Astrocyte (in vitro differentiated cells and primary cell): ENCODE data around the gene FGD2. TPM values are rescaled to one million over a fixed set of nuclear protein-coding genes. Genes with fewer than 3 reads are reported as not detected.
A peak's percentile ranks its signal among the peaks of the same experiment; 100 is the strongest.

Source experiments
- DNase-seq: peaks from one replicate; pipeline ENCODE4 v3.0.0-alpha.2; 2010; ENCODE audit warnings: low read depth
- FAIRE-seq: peaks from 2 replicates; lab custom pipeline; 2011; peaks lifted over from hg19 to GRCh38; lab: Jason Lieb, UNC
- H2AFZ ChIP-seq: 2 replicates; pipeline ENCODE4 v1.6.0; 2012; ENCODE audit warnings: low read depth, low read length, inconsistent platforms
- H3K27ac ChIP-seq: 2 replicates; pipeline ENCODE4 v1.5.1; 2011; ENCODE audit warnings: low read depth, low read length, inconsistent platforms
- H3K27me3 ChIP-seq: 2 replicates; pipeline ENCODE4 v1.6.0; 2011; ENCODE audit warnings: low read length, inconsistent platforms; ENCODE audit not compliant: insufficient read depth
- H3K36me3 ChIP-seq: 2 replicates; pipeline ENCODE4 v1.5.1; 2011; ENCODE audit warnings: low read length, inconsistent platforms; ENCODE audit not compliant: insufficient read depth
- H3K4me1 ChIP-seq: 2 replicates; pipeline ENCODE4 v1.5.1; 2011; ENCODE audit warnings: low read length, inconsistent platforms; ENCODE audit not compliant: insufficient read depth
- H3K4me2 ChIP-seq: 2 replicates; pipeline ENCODE4 v1.6.0; 2012; ENCODE audit warnings: low read length, inconsistent platforms
- H3K4me3 ChIP-seq: 2 replicates; pipeline ENCODE4 v1.5.1; 2011; ENCODE audit warnings: low read depth, mild to moderate bottlenecking, low read length, inconsistent platforms; ENCODE audit not compliant: insufficient read depth
- H3K79me2 ChIP-seq: 2 replicates; pipeline ENCODE4 v1.6.0; 2012; ENCODE audit warnings: mild to moderate bottlenecking, low read length, inconsistent platforms; ENCODE audit not compliant: insufficient read depth
- H3K9ac ChIP-seq: 2 replicates; pipeline ENCODE4 v1.6.0; 2012; ENCODE audit warnings: mild to moderate bottlenecking, low read length, inconsistent platforms
- H3K9me3 ChIP-seq: 2 replicates; pipeline ENCODE4 v1.5.1; 2012; ENCODE audit warnings: low read depth, mild to moderate bottlenecking, low read length, inconsistent platforms; ENCODE audit not compliant: insufficient read depth
- H4K20me1 ChIP-seq: 2 replicates; pipeline ENCODE4 v1.6.0; 2012; ENCODE audit warnings: low read length, inconsistent platforms; ENCODE audit not compliant: insufficient read depth
- H3K27ac Mint-ChIP-seq: one replicate; pipeline ENCODE4 v1.8.0; 2021; ENCODE audit warnings: mild to moderate bottlenecking, mixed read lengths; ENCODE audit not compliant: unreplicated experiment
- H3K27me3 Mint-ChIP-seq: one replicate; pipeline ENCODE4 v1.8.0; 2021; ENCODE audit warnings: low read depth, mixed read lengths; ENCODE audit not compliant: unreplicated experiment
- H3K36me3 Mint-ChIP-seq: one replicate; pipeline ENCODE4 v1.8.0; 2021; ENCODE audit warnings: low read depth, mixed read lengths; ENCODE audit not compliant: unreplicated experiment
- H3K4me1 Mint-ChIP-seq: one replicate; pipeline ENCODE4 v1.8.0; 2021; ENCODE audit warnings: low read depth, mixed read lengths; ENCODE audit not compliant: unreplicated experiment
- H3K4me3 Mint-ChIP-seq: one replicate; pipeline ENCODE4 v1.8.0; 2021; ENCODE audit warnings: mild to moderate bottlenecking, moderate library complexity, mixed read lengths; ENCODE audit not compliant: unreplicated experiment
- H3K9me3 Mint-ChIP-seq: one replicate; pipeline ENCODE4 v1.8.0; 2021; ENCODE audit warnings: mild to moderate bottlenecking, mixed read lengths; ENCODE audit not compliant: unreplicated experiment
- CTCF ChIP-seq: IDR thresholded peaks from 2 replicates; pipeline ENCODE4 v1.5.1; 2011; ENCODE audit warnings: low read depth, mild to moderate bottlenecking, inconsistent platforms, low read length, moderate library complexity; ENCODE audit not compliant: insufficient read depth
- EZH2 ChIP-seq: IDR thresholded peaks from 2 replicates; pipeline ENCODE4 v1.6.1; 2012; ENCODE audit warnings: mild to moderate bottlenecking, low read length, inconsistent platforms; ENCODE audit not compliant: insufficient read depth
- total RNA-seq: library from RNA; stranded (reverse); gene quantifications from 2 replicates; pipeline ENCODE4 v1.2.1, GENCODE V29; 2021

The FGD2 gene
- total RNA-seq, 1 donor from 2014 or later = not detected

- Histone ChIP-seq H3K79me2 (peaks cover 69% of the 10 kb centered on the region), H3K36me3 (peaks cover 53% of the 10 kb centered on the region), H4K20me1 (peaks cover 96% of the 10 kb centered on the region), H3K27me3 (no peaks in the 10 kb centered on the region), H3K9me3 (no peaks in the 10 kb centered on the region), H3K4me3 (no peak overlapping the region), H3K4me2 (no peak overlapping the region), H2AFZ (no peak overlapping the region), H3K4me1 (peaks cover 7% of the 10 kb centered on the region), H3K9ac (peak overlapping the region; percentile 12), H3K27ac (no peak overlapping the region)
- FAIRE-seq (no peak), DNase-seq (no peak)
- no peaks in the 10 kb centered on the region for H3K27me3 Mint-ChIP-seq
- peak overlapping the region; percentile 58 for H3K4me3 Mint-ChIP-seq
- H3K36me3 Mint-ChIP-seq = peaks cover 13% of the 10 kb centered on the region
- H3K27ac Mint-ChIP-seq = no peak overlapping the region
- H3K9me3 Mint-ChIP-seq = no peaks in the 10 kb centered on the region
- TF ChIP-seq CTCF (no peak), EZH2 (no peak)
- peaks cover 27% of the 10 kb centered on the region for H3K4me1 Mint-ChIP-seq
Observed at GRCh38 chr6:36978421-36979346, 26.8 kb upstream of the FGD2 start.

GRCh38 chr6:36979347-36979742, 26.1 kb upstream of the FGD2 start:
- peaks cover 13% of the 10 kb centered on the region for H3K36me3 Mint-ChIP-seq
- Histone ChIP-seq H3K36me3 (peaks cover 46% of the 10 kb centered on the region), H2AFZ (no peak overlapping the region), H3K9ac (peak overlapping the region; percentile 12), H3K4me3 (no peak overlapping the region), H3K9me3 (no peaks in the 10 kb centered on the region), H3K4me1 (peaks cover 13% of the 10 kb centered on the region), H3K79me2 (peaks cover 76% of the 10 kb centered on the region), H3K27me3 (no peaks in the 10 kb centered on the region), H4K20me1 (peaks cover 100% of the 10 kb centered on the region), H3K4me2 (no peak overlapping the region), H3K27ac (no peak overlapping the region)
- no peaks in the 10 kb centered on the region for H3K27me3 Mint-ChIP-seq
- TF ChIP-seq EZH2 (no peak), CTCF (peak; percentile 42)
- DNase-seq (peak; percentile 25), FAIRE-seq (no peak)
- H3K27ac Mint-ChIP-seq = no peak overlapping the region
- peaks cover 27% of the 10 kb centered on the region for H3K4me1 Mint-ChIP-seq
- H3K9me3 Mint-ChIP-seq = no peaks in the 10 kb centered on the region
- peak overlapping the region; percentile 57 for H3K4me3 Mint-ChIP-seq

GRCh38 chr6:36980129-36980528, 25.3 kb upstream of the FGD2 start:
- Histone ChIP-seq H3K4me3 (no peak overlapping the region), H2AFZ (no peak overlapping the region), H3K9ac (peak overlapping the region; percentile 12), H4K20me1 (peaks cover 100% of the 10 kb centered on the region), H3K79me2 (peaks cover 84% of the 10 kb centered on the region), H3K27ac (no peak overlapping the region), H3K27me3 (no peaks in the 10 kb centered on the region), H3K36me3 (peaks cover 44% of the 10 kb centered on the region), H3K4me2 (no peak overlapping the region), H3K4me1 (peaks cover 18% of the 10 kb centered on the region), H3K9me3 (no peaks in the 10 kb centered on the region)
- Mint-ChIP-seq H3K27ac (no peak overlapping the region), H3K36me3 (peaks cover 10% of the 10 kb centered on the region), H3K4me1 (peaks cover 27% of the 10 kb centered on the region), H3K4me3 (no peak overlapping the region), H3K9me3 (no peaks in the 10 kb centered on the region), H3K27me3 (no peaks in the 10 kb centered on the region)
- TF ChIP-seq EZH2 (no peak), CTCF (no peak)
- FAIRE-seq (no peak), DNase-seq (no peak)
